ENCODE data around the gene DTNB.

The DTNB gene

DNA sequence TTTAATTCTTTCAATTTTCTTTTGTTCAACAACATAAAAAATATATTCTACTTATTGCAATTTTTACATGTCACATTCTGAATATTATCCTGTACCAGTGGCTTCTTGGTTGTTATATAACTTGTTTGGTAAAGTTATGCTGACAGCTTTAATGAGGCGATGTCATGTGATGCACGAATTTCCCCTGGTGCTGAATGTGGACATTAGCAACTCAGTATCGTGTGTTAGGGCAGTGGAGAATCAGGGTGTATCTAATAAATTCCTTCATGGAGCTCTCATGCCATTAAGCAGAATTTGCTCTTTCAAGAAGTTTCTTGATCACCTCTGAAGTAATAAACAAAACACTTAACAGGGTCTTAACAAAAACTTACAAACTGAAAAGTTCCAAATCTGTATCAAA, 232.0 kb downstream of the DTNB start:
- no peaks in the 10 kb centered on the region for H3K4me1 ChIP-seq (ENCODE audit: control insufficient read depth in 1 of 2, insufficient read depth in 1 of 2, low read depth in 1 of 2, low read length in 1 of 2)
- no peak overlapping the region for H3K27ac ChIP-seq
- H3K9me3 ChIP-seq: no peaks in the 10 kb centered on the region
- no peak overlapping the region for H3K4me3 ChIP-seq (ENCODE audit: low read depth in 1 of 2, low read length in 1 of 2)
- no peaks in the 10 kb centered on the region for H3K27me3 ChIP-seq
- TF ChIP-seq, protein P1, sequence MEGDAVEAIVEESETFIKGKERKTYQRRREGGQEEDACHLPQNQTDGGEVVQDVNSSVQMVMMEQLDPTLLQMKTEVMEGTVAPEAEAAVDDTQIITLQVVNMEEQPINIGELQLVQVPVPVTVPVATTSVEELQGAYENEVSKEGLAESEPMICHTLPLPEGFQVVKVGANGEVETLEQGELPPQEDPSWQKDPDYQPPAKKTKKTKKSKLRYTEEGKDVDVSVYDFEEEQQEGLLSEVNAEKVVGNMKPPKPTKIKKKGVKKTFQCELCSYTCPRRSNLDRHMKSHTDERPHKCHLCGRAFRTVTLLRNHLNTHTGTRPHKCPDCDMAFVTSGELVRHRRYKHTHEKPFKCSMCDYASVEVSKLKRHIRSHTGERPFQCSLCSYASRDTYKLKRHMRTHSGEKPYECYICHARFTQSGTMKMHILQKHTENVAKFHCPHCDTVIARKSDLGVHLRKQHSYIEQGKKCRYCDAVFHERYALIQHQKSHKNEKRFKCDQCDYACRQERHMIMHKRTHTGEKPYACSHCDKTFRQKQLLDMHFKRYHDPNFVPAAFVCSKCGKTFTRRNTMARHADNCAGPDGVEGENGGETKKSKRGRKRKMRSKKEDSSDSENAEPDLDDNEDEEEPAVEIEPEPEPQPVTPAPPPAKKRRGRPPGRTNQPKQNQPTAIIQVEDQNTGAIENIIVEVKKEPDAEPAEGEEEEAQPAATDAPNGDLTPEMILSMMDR (IDR thresholded peaks at IDR 0.05): no peak
- no peaks in the 10 kb centered on the region for H3K36me3 ChIP-seq

DNA sequence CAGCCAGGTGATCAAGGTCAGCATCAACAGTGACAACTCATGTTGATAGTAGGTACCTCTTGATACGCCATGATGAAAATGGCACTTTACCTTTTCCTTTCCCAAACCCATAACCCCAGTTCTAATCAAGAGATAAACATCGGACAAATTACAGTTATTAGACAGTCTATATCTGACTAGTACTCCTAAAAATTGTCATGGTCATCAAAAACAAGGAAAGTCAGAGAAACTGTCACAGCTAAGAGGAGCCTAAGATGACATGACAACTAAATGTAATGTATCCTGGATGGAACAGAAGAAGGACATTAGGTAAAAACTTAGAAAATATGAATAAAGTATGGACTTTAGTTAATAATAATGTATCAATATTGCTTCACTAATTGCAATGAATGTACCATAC, 234.6 kb downstream of the DTNB start:
- no peaks in the 10 kb centered on the region for H3K36me3 ChIP-seq
- TF ChIP-seq, protein P1 (IDR thresholded peaks at IDR 0.05): no peak

DNA sequence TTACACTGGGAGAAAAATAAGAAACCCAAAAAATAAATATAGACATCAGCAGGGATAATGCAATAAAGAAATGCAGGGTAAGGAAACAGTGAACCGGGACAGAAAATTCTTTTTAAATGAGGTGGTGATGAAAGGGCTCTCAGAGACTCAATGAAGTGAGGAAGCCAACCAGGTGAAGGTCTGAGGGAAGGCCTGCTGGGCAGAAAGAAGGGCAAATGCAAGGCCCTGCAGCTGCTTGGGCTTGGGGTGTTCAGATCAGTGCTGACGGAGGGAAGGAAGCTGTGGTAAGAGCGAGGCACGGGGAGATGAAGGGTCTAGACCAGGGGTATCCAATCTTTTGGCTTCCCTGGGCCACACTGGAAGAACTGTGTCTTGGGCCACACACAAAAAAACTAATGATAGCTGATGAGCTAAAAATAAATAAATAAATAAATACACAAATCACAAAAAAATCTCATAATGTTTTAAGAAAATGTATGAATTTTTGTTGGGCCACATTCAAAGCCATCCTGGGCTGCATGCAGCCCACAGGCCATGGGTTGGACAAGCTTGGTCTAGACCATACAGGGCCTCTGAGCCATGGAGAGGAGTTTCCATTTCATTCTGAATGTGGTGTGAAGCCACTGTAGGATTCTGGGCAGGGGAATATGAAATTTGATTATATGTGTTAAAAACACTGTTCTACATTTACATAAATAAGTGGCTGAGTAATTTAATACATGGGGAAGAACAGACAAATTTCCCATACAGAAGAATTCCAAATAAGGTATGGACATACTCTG, 235.3 kb downstream of the DTNB start:
- Histone ChIP-seq H3K27ac (no peak overlapping the region), H3K36me3 (no peaks in the 10 kb centered on the region), H3K4me1 (ENCODE audit: control insufficient read depth in 1 of 2, insufficient read depth in 1 of 2, low read depth in 1 of 2, low read length in 1 of 2) (no peaks in the 10 kb centered on the region), H3K9me3 (no peaks in the 10 kb centered on the region), H3K4me3 (ENCODE audit: low read depth in 1 of 2, low read length in 1 of 2) (no peak overlapping the region), H3K27me3 (no peaks in the 10 kb centered on the region)
- TF ChIP-seq, protein P1 (IDR thresholded peaks at IDR 0.05): no peak

More for the DNA sequence above, 234.6 kb downstream of the DTNB start:
- Histone ChIP-seq H3K4me3 (ENCODE audit: low read depth in 1 of 2, low read length in 1 of 2) (no peak overlapping the region), H3K27me3 (no peaks in the 10 kb centered on the region), H3K27ac (no peak overlapping the region), H3K9me3 (no peaks in the 10 kb centered on the region), H3K4me1 (ENCODE audit: control insufficient read depth in 1 of 2, insufficient read depth in 1 of 2, low read depth in 1 of 2, low read length in 1 of 2) (no peaks in the 10 kb centered on the region)

DNA sequence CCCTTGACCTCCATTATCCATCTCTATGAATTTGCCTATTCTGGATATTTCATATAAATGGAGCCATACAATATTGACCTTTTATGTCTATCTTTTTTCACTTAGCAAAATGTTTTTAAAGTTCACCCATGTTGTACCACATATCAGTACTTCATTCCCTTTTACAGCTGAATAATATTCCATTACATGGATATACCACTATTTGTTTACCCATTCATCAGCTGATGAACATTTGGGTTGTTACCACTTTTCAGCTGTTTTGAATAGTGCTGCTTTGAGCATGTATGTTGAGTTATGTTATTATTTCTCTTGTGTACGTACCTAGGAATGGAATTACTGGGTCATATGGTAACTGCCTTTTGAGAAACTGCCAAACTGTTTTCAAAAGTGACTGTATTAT, 238.0 kb downstream of the DTNB start:
- Histone ChIP-seq H3K27me3 (no peaks in the 10 kb centered on the region), H3K36me3 (no peaks in the 10 kb centered on the region)

DNA sequence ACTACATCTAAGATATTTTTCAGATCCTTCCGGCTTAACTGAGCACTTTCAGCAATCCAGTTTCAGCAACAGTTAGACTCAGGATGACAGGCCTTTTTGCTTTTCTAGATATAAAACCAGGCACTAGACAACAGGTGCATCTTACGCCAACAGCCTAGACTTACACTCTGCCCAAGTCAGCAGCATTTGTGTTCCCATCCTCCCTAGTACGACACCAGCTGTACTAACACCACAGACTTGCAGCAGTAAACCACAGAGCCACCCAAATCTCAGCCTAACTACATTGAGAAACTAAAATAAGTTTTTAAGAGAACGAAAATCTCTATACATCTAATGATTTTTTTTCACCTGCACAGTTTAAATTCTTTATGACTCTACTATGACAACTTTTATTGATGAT, 241.8 kb downstream of the DTNB start:
- TF ChIP-seq, protein P1 (IDR thresholded peaks at IDR 0.05): no peak
- H3K9me3 ChIP-seq: no peaks in the 10 kb centered on the region
- H3K27me3 ChIP-seq: no peaks in the 10 kb centered on the region
- H3K4me3 ChIP-seq (ENCODE audit: low read depth in 1 of 2, low read length in 1 of 2): no peak overlapping the region
- no peaks in the 10 kb centered on the region for H3K4me1 ChIP-seq (ENCODE audit: control insufficient read depth in 1 of 2, insufficient read depth in 1 of 2, low read depth in 1 of 2, low read length in 1 of 2)
- H3K36me3 ChIP-seq: no peaks in the 10 kb centered on the region
- H3K27ac ChIP-seq: no peak overlapping the region

More for the DNA sequence above, 238.0 kb downstream of the DTNB start:
- no peak overlapping the region for H3K4me3 ChIP-seq (ENCODE audit: low read depth in 1 of 2, low read length in 1 of 2)
- H3K9me3 ChIP-seq: no peaks in the 10 kb centered on the region
- H3K4me1 ChIP-seq (ENCODE audit: control insufficient read depth in 1 of 2, insufficient read depth in 1 of 2, low read depth in 1 of 2, low read length in 1 of 2): no peaks in the 10 kb centered on the region
- no peak overlapping the region for H3K27ac ChIP-seq
- TF ChIP-seq, protein P1 (IDR thresholded peaks at IDR 0.05): no peak

Data from neutrophil (primary cell).